ENCODE results near the gene COX7A1.

COX7A1 gene

DNA sequence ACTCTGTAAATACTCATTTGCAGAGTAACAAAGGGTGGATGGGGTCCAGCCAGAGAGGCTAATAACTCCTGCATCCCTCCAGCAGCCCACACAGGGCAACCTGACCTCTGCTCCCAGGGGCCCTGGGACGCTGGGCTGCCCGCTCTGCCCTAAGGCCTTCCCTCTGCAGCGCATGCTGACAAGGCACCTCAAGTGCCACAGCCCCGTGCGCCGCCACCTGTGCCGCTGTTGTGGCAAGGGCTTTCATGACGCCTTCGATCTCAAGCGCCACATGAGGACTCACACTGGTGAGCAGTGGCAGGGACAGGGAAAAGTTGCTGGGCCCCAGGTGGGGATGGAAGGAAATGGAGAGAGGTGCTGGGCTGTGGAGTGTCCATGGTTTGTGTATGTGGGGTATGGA is 39.6 kb downstream of the COX7A1 start:
- ChIA-PET POLR2A (no interaction called here), CTCF (no interaction called here)
- DNase-seq (ENCODE audit: low read depth, low spot score) = no peak
- peak overlapping the region; percentile 1; the same call in 1 of the 2 replicates for H3K4me3 ChIP-seq (ENCODE audit: low read depth, low read length)
- no peak for TF ChIP-seq CTCF (IDR thresholded peaks at IDR 0.05; ENCODE audit: insufficient read depth, low read length, missing control alignments)

- DNase-seq (ENCODE audit: low read depth, low spot score) = no peak
- TF ChIP-seq CTCF (IDR thresholded peaks at IDR 0.05; ENCODE audit: insufficient read depth, low read length, missing control alignments) = no peak
- POLR2A ChIA-PET = no interaction called here
- H3K4me3 ChIP-seq (ENCODE audit: low read depth, low read length) = no peak overlapping the region
- CTCF ChIA-PET = interaction anchor here (0.7 kb wide), 1 partner anchor 52 kb away, joined by 3 read pairs; no protein-coding TSS in a partner anchor
These were observed 41.1 kb downstream of the COX7A1 start for GRCh38 chr19:36111200-36111539.

GRCh38 chr19:36110487-36111199 is 41.6 kb downstream of the COX7A1 start, which contains the start of gene OVOL3:
Gene OVOL3, plus strand, starts transcription at chr19:36111143. Its CDS starts 60 bp downstream, at chr19:36111203.
- POLR2A ChIA-PET = no interaction called here
- CTCF ChIA-PET = no interaction called here
- no peak for DNase-seq (ENCODE audit: low read depth, low spot score)
- no peak for TF ChIP-seq CTCF (IDR thresholded peaks at IDR 0.05; ENCODE audit: insufficient read depth, low read length, missing control alignments)
- H3K4me3 ChIP-seq (ENCODE audit: low read depth, low read length) = no peak within 1 kb of the TSS

GRCh38 chr19:36108684-36109083 is 43.6 kb downstream of the COX7A1 start:
- POLR2A ChIA-PET = no interaction called here
- no peak for TF ChIP-seq CTCF (IDR thresholded peaks at IDR 0.05; ENCODE audit: insufficient read depth, low read length, missing control alignments)
- H3K4me3 ChIP-seq (ENCODE audit: low read depth, low read length) = no peak overlapping the region
- DNase-seq (ENCODE audit: low read depth, low spot score) = no peak
- CTCF ChIA-PET = interaction anchor here (0.6 to 1.2 kb wide), 2 partner anchors 16 to 18 kb away, joined by 3 read pairs; no protein-coding TSS in a partner anchor

- CTCF ChIA-PET = interaction anchor here (0.6 to 1.5 kb wide), 2 partner anchors 14 to 61 kb away, joined by 3 read pairs; no protein-coding TSS in a partner anchor
- H3K4me3 ChIP-seq (ENCODE audit: low read depth, low read length) = no peak overlapping the region
- POLR2A ChIA-PET = no interaction called here
- TF ChIP-seq CTCF (IDR thresholded peaks at IDR 0.05; ENCODE audit: insufficient read depth, low read length, missing control alignments) = no peak
- no peak for DNase-seq (ENCODE audit: low read depth, low spot score)
These were observed 45.3 kb downstream of the COX7A1 start for GRCh38 chr19:36106991-36107390.

DNA sequence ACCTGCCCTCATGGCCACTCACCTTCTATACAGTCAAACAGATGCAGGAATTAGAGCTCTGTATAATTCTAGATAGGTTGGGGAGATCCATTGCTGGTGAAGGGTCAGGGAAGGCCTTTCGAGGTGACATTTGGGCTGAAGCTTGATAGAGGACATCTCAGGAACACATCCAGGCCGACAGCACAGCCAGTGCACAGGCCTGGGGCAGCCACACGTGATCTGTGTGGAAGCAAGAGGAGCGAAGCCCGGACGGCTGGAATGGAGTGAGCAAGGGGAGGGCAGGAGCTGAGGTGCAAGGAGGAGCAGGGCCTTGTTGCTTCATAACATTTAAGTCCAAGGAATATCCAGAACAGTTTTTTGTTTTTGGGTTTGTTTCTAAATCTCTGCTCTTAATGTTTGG is 45.8 kb downstream of the COX7A1 start:
- DNase-seq (ENCODE audit: low read depth, low spot score) = no peak
- TF ChIP-seq CTCF (IDR thresholded peaks at IDR 0.05; ENCODE audit: insufficient read depth, low read length, missing control alignments) = no peak
- H3K4me3 ChIP-seq (ENCODE audit: low read depth, low read length) = no peak overlapping the region
- POLR2A ChIA-PET = interaction anchor here (0.6 kb wide), 1 partner anchor 46 kb away, joined by 3 read pairs; no protein-coding TSS in a partner anchor
- CTCF ChIA-PET = interaction anchor here (0.6 to 1.5 kb wide), 2 partner anchors 13 to 62 kb away, joined by 3 read pairs; no protein-coding TSS in a partner anchor
